Stromal cell of bone marrow (primary cell): ENCODE data around the gene RELT.
A peak's percentile ranks its signal among the peaks of the same experiment; 100 is the strongest.

Experiments used
- DNase-seq: peaks from one replicate; pipeline ENCODE4 v3.0.0-alpha.2; 2012; ENCODE audit warnings: low read depth

RELT gene

GRCh38 chr11:73376160-73376802, at the start of gene RELT:
Gene RELT (plus strand): TSS chr11:73376399. CDS start chr11:73389137, 12,738 bp downstream.
- peak; percentile 75 for DNase-seq

DNA sequence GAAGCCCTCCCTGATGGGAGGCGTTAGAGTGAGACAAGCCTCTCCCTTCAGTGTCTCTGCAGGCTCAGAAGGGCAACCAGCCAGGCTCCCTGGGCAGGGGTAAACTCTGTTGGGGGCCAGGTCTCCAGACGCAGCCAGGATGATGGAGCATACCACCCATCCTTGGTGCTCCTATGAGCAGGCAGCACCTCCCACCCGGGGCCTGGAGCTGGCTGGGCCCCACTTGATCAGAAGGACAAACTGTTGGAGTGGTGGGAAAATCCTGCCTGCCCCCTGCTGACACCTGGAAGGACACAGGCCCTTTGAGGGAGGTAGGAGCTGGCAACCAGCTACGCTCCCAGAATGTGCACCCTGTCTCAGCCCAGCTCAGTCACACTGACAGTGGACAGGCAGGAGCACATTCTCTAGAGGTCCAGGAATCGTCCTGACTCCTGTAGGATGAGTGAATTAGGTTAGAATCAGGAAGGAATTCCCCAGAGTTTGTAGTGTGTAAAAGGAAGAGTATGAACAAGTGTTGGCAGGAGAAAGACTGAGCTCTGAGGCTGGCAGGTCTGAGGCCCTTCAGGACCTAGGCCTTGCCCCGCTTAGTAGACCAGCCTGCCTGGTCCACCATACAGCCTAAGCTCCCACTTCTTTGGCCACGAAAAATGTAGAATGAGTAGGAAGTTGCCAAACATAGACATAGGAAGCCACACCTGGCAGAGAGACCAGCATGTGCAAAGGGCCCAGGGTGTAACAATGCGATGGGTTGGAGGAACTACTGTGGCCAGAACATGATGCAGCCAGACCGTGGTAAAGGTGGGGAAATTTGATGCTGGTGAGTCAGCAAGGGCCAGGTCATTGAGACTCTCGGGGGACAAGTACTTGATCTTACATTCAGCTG, 49.0 kb upstream of the RELT start:
- DNase-seq: no peak

- DNase-seq: no peak
Measured at GRCh38 chr11:73327812-73328364, 48.3 kb upstream of the RELT start.

- no peak for DNase-seq
Measured at GRCh38 chr11:73330569-73331093, 45.6 kb upstream of the RELT start.

GRCh38 chr11:73331138-73331916, 44.9 kb upstream of the RELT start:
- DNase-seq: no peak

GRCh38 chr11:73333173-73333572, 43.0 kb upstream of the RELT start:
- DNase-seq: no peak

DNA sequence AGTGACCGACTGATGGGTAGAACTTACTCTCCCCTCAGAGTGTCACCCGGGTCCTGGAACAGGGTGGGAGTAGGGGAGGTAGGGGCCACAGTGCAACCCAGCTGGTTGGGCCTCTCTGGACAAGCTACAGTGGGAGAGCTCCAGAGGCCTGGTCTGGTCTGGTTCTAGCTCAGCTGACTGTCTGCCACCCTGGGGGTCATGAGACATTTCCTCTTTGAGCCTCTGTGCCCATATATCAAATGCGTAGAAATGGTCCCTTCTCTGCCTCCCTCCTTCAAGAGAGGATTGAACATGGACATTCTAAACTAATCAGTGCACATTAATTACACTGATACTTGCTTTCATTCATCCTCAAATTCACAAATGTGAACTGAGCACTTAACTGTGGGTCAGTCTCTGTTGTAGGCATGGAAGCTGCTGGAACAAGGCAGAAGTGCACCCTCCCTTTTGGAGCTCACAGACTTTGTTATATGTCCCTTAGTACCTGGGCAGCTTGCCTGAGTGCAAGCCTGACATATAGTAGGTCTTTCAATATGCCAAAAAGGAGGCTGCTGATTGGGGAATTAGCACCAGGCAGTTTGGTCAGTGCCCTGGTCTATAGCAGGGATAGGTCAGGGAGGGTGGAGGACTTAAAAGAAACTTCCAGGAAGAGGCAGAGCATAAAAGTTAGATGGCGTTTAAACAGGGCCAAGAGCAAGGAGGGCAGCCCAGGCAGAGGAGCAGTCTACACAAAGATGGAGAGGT, 42.4 kb upstream of the RELT start:
- DNase-seq: no peak

GRCh38 chr11:73334384-73335203, 41.6 kb upstream of the RELT start:
- peak; percentile 70 for DNase-seq

DNA sequence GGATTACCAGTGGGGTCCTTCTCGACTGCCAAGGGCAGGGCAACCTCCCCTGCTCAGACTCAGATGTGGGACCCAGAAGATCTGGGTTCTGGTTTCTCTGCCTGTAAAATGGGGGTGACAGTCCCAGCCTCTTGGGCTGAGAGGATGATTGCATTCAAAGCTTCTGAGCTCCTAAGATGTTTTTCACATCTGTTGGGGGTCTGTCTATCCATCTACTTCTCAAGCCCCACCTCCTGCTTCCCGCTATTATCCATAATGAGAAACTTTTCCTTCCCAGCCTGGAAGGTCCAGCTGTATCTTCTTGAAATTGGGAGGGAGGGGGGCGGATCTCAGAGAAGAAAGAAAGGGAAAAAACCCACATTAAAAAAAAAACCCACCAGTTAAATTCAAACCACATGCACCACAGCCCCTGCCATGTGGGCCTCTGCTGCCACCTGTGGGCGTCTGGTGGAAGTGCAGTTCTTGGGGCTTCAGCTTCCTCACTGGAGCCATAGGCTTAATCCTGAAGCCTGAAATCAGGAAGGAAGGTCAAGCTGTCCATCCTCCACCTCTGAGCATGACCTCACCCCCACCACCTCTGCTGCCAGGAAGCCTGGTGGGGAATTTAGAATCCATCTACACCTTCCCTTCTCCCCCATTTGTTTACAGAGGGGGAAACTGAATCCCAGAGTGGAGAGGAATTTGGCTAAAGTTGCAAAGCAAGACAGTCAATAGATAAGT, 40.8 kb upstream of the RELT start:
- peak; percentile 65 for DNase-seq

DNA sequence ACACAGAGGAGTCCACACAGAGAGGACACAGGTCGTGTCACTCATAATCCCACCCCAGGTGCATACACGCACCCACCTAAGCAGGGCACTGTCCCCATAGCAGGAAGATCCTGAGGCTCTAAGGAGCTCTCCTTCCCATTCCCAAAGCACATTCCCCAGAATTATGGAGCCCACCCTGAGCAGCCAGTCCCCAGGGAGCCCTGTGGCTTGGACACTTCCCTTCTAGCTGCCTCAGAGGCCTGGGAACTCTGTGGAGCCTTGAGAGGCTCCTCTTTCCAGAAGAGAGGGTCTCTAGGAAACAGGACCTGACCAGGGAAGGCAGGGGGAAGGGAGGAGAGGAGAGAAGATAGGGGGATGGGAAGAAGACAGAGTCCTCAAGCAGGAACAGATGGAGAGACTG, 38.4 kb upstream of the RELT start:
- DNase-seq: no peak

- no peak for DNase-seq
Measured at GRCh38 chr11:73338279-73338678, 37.9 kb upstream of the RELT start.

GRCh38 chr11:73340164-73340563, 36.0 kb upstream of the RELT start:
- DNase-seq: no peak

DNA sequence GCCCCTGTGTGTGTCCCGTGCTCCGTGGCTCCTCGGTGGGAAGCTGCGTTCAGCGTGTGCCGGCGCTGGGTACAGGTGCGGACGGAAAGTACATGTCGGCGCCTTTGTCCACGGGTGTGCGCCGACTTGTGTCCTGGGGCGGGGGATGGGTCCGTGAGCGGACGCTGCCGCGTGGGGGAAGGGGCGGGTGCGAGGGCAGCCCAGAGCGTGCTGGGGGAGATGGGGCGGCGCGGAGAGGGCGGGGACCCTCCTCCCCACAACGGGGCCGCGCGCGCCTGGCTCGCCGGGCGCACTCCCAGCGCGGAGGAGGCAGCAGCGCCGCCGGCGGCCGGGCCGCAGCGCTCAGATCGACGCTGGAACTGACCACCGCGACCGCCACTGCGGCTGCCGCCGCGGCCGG, 33.6 kb upstream of the RELT start:
- DNase-seq: no peak

GRCh38 chr11:73343076-73343873, 32.9 kb upstream of the RELT start:
- DNase-seq: no peak

- no peak for DNase-seq
Measured at GRCh38 chr11:73344191-73344607, 32.0 kb upstream of the RELT start.

- DNase-seq: no peak
Measured at GRCh38 chr11:73345481-73346160, 30.6 kb upstream of the RELT start.

- no peak for DNase-seq
Measured at GRCh38 chr11:73346186-73346935, 29.8 kb upstream of the RELT start.

- DNase-seq: no peak
Measured at GRCh38 chr11:73347067-73347466, 29.1 kb upstream of the RELT start.
